OCI-LY7 (cell line): ENCODE data around the gene PCDH9. TPM values are rescaled to one million over a fixed set of nuclear protein-coding genes. Genes with fewer than 3 reads are reported as not detected.

Experiments used
- BruUV-seq: library from RNA; stranded (reverse); fragments of 400-500 nt; replicated peaks from 2 replicates; lab custom pipeline; 2021; lab: Mats Ljungman, UMichigan
- CTCF ChIA-PET: fragments of 300-600 bp; sonication (Branson Sonifier 250); formaldehyde crosslinking; loops from one replicate; lab custom pipeline; 2022; ENCODE audit warnings: antibody characterized with exemption; ENCODE audit not compliant: unreplicated experiment; lab: Charles Lee
- POLR2A ChIA-PET: fragments of 300-600 bp; sonication (Branson Sonifier 250); formaldehyde crosslinking; loops from one replicate; lab custom pipeline; 2022; ENCODE audit warnings: antibody characterized with exemption; lab: Charles Lee
- DNase-seq: peaks from one replicate; pipeline ENCODE4 v3.0.0-alpha.2; 2015; ENCODE audit warnings: low spot score
- H2AFZ ChIP-seq: fragments of 200-600 bp; sonication (generic), shearing (Covaris generic); 2 replicates; pipeline ENCODE4 v1.6.1; 2014; ENCODE audit warnings: mild to moderate bottlenecking, antibody characterized with exemption, low read length, moderate library complexity
- H3K27ac ChIP-seq: fragments of 200-600 bp; sonication (generic); 2 replicates; pipeline ENCODE4 v1.5.1; 2014; ENCODE audit warnings: mixed run types, low read depth, mild to moderate bottlenecking, moderate library complexity, low read length, inconsistent platforms; ENCODE audit not compliant: poor library complexity, severe bottlenecking
- H3K36me3 ChIP-seq: fragments of 200-600 bp; sonication (generic); 2 replicates; pipeline ENCODE4 v1.6.1; 2014; ENCODE audit warnings: mild to moderate bottlenecking, antibody characterized with exemption, low read length, moderate library complexity, mixed read lengths; ENCODE audit not compliant: insufficient read depth
- H3K4me1 ChIP-seq: fragments of 200-600 bp; sonication (generic); 2 replicates; pipeline ENCODE4 v1.5.1; 2014; ENCODE audit warnings: mild to moderate bottlenecking, low read length; ENCODE audit not compliant: insufficient read depth, poor library complexity, severe bottlenecking
- H3K4me2 ChIP-seq: fragments of 200-600 bp; sonication (generic); 2 replicates; pipeline ENCODE4 v1.6.1; 2014; ENCODE audit warnings: mild to moderate bottlenecking, low read length
- H3K4me3 ChIP-seq: fragments of 200-600 bp; sonication (generic); 2 replicates; pipeline ENCODE4 v1.5.1; 2014; ENCODE audit warnings: mild to moderate bottlenecking, low read depth, low read length; ENCODE audit not compliant: poor library complexity, severe bottlenecking
- H3K79me2 ChIP-seq: fragments of 200-600 bp; sonication (generic); 2 replicates; pipeline ENCODE4 v1.6.1; 2016; ENCODE audit warnings: low read depth, mild to moderate bottlenecking, low read length, moderate library complexity, mixed read lengths; ENCODE audit not compliant: insufficient read depth
- H3K9me2 ChIP-seq: fragments of 200-600 bp; sonication (generic); 2 replicates; pipeline ENCODE4 v1.6.1; 2016; ENCODE audit warnings: mild to moderate bottlenecking, low read length, mixed read lengths; ENCODE audit not compliant: insufficient read depth
- H3K9me3 ChIP-seq: fragments of 200-600 bp; sonication (generic); 2 replicates; pipeline ENCODE4 v1.6.1; 2014; ENCODE audit warnings: mild to moderate bottlenecking, mixed run types, low read length, mixed read lengths
- H4K20me1 ChIP-seq: fragments of 200-600 bp; sonication (generic); 2 replicates; pipeline ENCODE4 v1.6.1; 2014; ENCODE audit warnings: mild to moderate bottlenecking, antibody characterized with exemption, low read length, moderate library complexity, mixed read lengths; ENCODE audit not compliant: insufficient read depth
- CTCF ChIP-seq: fragments of 200-600 bp; sonication (generic); conservative IDR thresholded peaks from 2 replicates; pipeline ENCODE4 v1.5.1; 2014; ENCODE audit warnings: mild to moderate bottlenecking, antibody characterized with exemption, low read length, moderate library complexity, mixed read lengths
- EZH2phosphoT487 ChIP-seq: fragments of 200-600 bp; sonication (generic); IDR thresholded peaks from 2 replicates; pipeline ENCODE4 v1.6.1; 2018; ENCODE audit warnings: low read depth, borderline replicate concordance, mild to moderate bottlenecking, mixed run types, antibody characterized with exemption, low read length, moderate library complexity, mixed read lengths
- intact Hi-C: fragments of 100-400 bp; cut with micrococcal nuclease; formaldehyde crosslinking; loops from one replicate; pipeline ENCODE4 v1.10.0; 2022; ENCODE audit not compliant: unreplicated experiment
- total RNA-seq, 2 experiments: library from RNA; depleted of rRNA in 1 of 2; stranded (reverse); fragments of >200 nt in 1 of 2; shearing (Covaris generic) in 1 of 2; gene quantifications; 2 replicates each; pipeline ENCODE4 v1.2.3, GENCODE V29; 2014 to 2022

The PCDH9 gene
- total RNA-seq, 2 experiments from 2014 or later: 20.1 to 26.0 TPM

DNA sequence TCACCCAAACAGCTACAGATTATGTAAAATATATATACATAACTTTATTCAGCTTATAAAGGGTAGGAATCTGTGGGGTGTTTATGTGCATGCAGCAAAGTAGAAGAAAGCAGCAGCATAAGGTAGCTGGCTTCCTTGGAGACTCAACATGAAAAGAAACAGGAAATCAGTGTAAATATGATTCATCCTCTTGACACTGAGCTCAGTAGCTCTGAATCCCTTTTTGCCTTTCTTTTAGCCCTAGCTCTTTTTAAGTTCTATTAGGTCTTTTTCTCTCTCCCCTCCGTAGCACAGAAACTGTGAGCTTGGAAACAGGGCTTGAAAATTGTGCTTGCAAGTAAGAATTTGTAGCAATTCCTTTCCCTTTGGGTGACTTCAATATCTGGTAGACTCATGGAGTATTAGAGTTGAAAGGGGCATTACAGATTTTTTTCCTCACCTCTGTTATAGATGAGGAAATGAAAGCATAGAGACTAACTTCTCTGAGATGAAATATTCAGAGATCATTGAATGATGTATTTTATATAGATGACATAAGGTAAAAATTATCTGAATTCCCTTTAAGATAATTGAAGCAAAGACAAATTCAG lies 314.4 kb downstream of the PCDH9 start:
- peaks cover 8% of the 10 kb centered on the region for H3K4me1 ChIP-seq
- intact Hi-C loops: no loop called here
- ChIA-PET POLR2A (interaction anchor here (0.5 to 3.1 kb wide), 15 partner anchors 10 to 720 kb away, joined by 3 to 17 read pairs (median 4); no protein-coding TSS in a partner anchor), CTCF (no interaction called here)
- H3K36me3 ChIP-seq: peaks cover 9% of the 10 kb centered on the region; the same call in 1 of the 2 replicates
- H3K27ac ChIP-seq: no peak overlapping the region
- no peak overlapping the region for H3K4me2 ChIP-seq
- no peaks in the 10 kb centered on the region for H4K20me1 ChIP-seq
- peaks cover 17% of the 10 kb centered on the region for H3K9me3 ChIP-seq
- DNase-seq: peak; percentile 27
- H2AFZ ChIP-seq: peak overlapping the region; percentile 58
- no TSS peak for BruUV-seq
- H3K4me3 ChIP-seq: no peak overlapping the region
- no peaks in the 10 kb centered on the region for H3K9me2 ChIP-seq
- TF ChIP-seq EZH2phosphoT487: no peak
- TF ChIP-seq CTCF: no peak
- H3K79me2 ChIP-seq: no peaks in the 10 kb centered on the region

- no peaks in the 10 kb centered on the region for H4K20me1 ChIP-seq
- no peak overlapping the region for H3K4me2 ChIP-seq
- intact Hi-C loops: no loop called here
- DNase-seq: no peak
- no TSS peak for BruUV-seq
- H3K36me3 ChIP-seq: peaks cover 5% of the 10 kb centered on the region; the same call in 1 of the 2 replicates
- ChIA-PET POLR2A (no interaction called here), CTCF (no interaction called here)
- TF ChIP-seq EZH2phosphoT487 (no peak), CTCF (no peak)
- H3K9me3 ChIP-seq: peaks cover 13% of the 10 kb centered on the region
- H3K4me1 ChIP-seq: peaks cover 8% of the 10 kb centered on the region
- H3K27ac ChIP-seq: no peak overlapping the region
- H2AFZ ChIP-seq: peak overlapping the region; percentile 67
- no peak overlapping the region for H3K4me3 ChIP-seq
- H3K9me2 ChIP-seq: no peaks in the 10 kb centered on the region
- H3K79me2 ChIP-seq: no peaks in the 10 kb centered on the region
Observed at GRCh38 chr13:66914155-66914554, 316.0 kb downstream of the PCDH9 start.

DNA sequence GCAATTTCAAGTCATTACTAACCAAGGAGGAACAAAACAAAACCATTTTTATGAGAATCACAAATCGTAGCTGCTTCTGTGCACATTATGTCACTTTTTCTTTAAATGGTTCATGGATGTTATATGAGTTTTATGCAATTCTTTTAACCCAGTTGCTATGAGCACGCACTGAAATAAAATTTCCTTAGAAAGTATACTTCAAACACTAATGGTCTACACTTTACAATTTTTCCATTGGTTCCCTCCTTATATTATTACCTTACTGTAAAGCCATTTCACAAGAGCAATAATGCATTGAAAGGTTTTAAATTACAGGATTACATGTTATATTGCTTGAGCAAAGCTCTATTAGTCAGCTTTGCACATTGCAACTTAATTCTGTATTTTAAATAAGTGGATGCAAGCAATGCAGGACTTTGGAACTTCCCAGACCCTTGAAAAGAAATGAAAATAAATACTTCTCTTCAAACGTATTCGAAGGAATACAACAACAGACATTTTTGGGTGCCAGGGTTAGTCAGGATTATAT lies 318.7 kb downstream of the PCDH9 start:
- CTCF ChIA-PET: no interaction called here
- intact Hi-C loops: no loop called here
- peaks cover 11% of the 10 kb centered on the region; the same call in 1 of the 2 replicates for H3K9me3 ChIP-seq
- no peak overlapping the region; the same call in 1 of the 2 replicates for H2AFZ ChIP-seq
- no peak for DNase-seq
- H3K27ac ChIP-seq: no peak overlapping the region
- no peaks in the 10 kb centered on the region for H3K79me2 ChIP-seq
- H3K4me1 ChIP-seq: peaks cover 8% of the 10 kb centered on the region
- H3K4me2 ChIP-seq: no peak overlapping the region
- H3K9me2 ChIP-seq: no peaks in the 10 kb centered on the region
- H3K4me3 ChIP-seq: no peak overlapping the region
- H4K20me1 ChIP-seq: no peaks in the 10 kb centered on the region
- no peak for TF ChIP-seq EZH2phosphoT487
- no peak for TF ChIP-seq CTCF
- no peaks in the 10 kb centered on the region; the same call in 1 of the 2 replicates for H3K36me3 ChIP-seq
- POLR2A ChIA-PET: interaction anchor here (0.6 to 1.2 kb wide), 2 partner anchors 18 to 160 kb away, joined by 3 to 4 read pairs; no protein-coding TSS in a partner anchor
- BruUV-seq: no TSS peak
